GM12878 (cell line): ENCODE results near the gene MYRFL. TPM values are rescaled to one million over a fixed set of nuclear protein-coding genes. Genes with fewer than 3 reads are reported as not detected.

ENCODE experiments used
- ATAC-seq: fragments of 200-7000 bp; cut with Tn5 transposase; 3 replicates; pipeline ENCODE4 v1.9.1; 2020; ENCODE audit warnings: mild to moderate bottlenecking, moderate library complexity
- BruUV-seq: library from RNA; stranded (reverse); fragments of 400-500 nt; replicated peaks from 2 replicates; lab custom pipeline; 2021; lab: Mats Ljungman, UMichigan
- CTCF ChIA-PET: fragments of 300-600 bp; sonication (Branson Sonifier 250); formaldehyde crosslinking; extraction: SDS; loops from one replicate; lab custom pipeline; 2021; ENCODE audit warnings: inconsistent platforms; lab: Yijun Ruan, JAX
- POLR2A ChIA-PET: fragments of 350-600 bp; formaldehyde crosslinking; extraction: SDS; loops from one replicate; lab custom pipeline; 2021; ENCODE audit warnings: inconsistent platforms; lab: Charles Lee
- RAD21 ChIA-PET: fragments of 300-600 bp; sonication (Branson Sonifier 250); formaldehyde crosslinking; loops from one replicate; lab custom pipeline; 2023; ENCODE audit warnings: antibody characterized with exemption; ENCODE audit not compliant: unreplicated experiment; lab: Charles Lee
- SMC1A ChIA-PET: fragments of 300-600 bp; sonication (Branson Sonifier 250); formaldehyde crosslinking; loops from one replicate; lab custom pipeline; 2023; ENCODE audit not compliant: unreplicated experiment, uncharacterized antibody; lab: Charles Lee
- DNase-seq: peaks from one replicate; pipeline ENCODE4 v3.0.0-alpha.2; 2011; ENCODE audit warnings: low read depth, low spot score
- FAIRE-seq: peaks from 3 replicates; lab custom pipeline; 2011; peaks lifted over from hg19 to GRCh38; lab: Jason Lieb, UNC
- H2AFZ ChIP-seq: 2 replicates; pipeline ENCODE4 v1.6.0; 2011; ENCODE audit warnings: low read depth, low read length, control low read depth; ENCODE audit not compliant: control insufficient read depth
- H3K27ac ChIP-seq: 2 replicates; pipeline ENCODE4 v1.5.1; 2011; ENCODE audit warnings: control low read depth; ENCODE audit not compliant: control insufficient read depth, insufficient read depth
- H3K27me3 ChIP-seq, 2 experiments: replicated peaks in 1 of 2; 2 replicates each; pipeline versions ENCODE4 v1.6.0 to v1.6.1; 2011; ENCODE audit warnings: low read length in 1 of 2; ENCODE audit not compliant: control insufficient read depth in 2 of 2, insufficient read depth in 2 of 2
- H3K36me3 ChIP-seq, 2 experiments: 2 replicates each; pipeline ENCODE4 v1.5.1; 2011; ENCODE audit warnings: low read length in 1 of 2; ENCODE audit not compliant: control insufficient read depth in 2 of 2, insufficient read depth in 2 of 2
- H3K4me1 ChIP-seq: 2 replicates; pipeline ENCODE4 v1.6.1; 2011; ENCODE audit warnings: mild to moderate bottlenecking, low read length, moderate library complexity, mixed read lengths; ENCODE audit not compliant: control insufficient read depth, insufficient read depth
- H3K4me2 ChIP-seq: 2 replicates; pipeline ENCODE4 v1.6.0; 2011; ENCODE audit warnings: control low read depth; ENCODE audit not compliant: control insufficient read depth, insufficient read depth
- H3K4me3 ChIP-seq: fragments of 200-600 bp; sonication (generic); 2 replicates; pipeline ENCODE4 v1.5.1; 2016
- H3K79me2 ChIP-seq: 2 replicates; pipeline ENCODE4 v1.6.0; 2011; ENCODE audit warnings: low read length; ENCODE audit not compliant: control insufficient read depth, insufficient read depth
- H3K9ac ChIP-seq: 2 replicates; pipeline ENCODE4 v1.8.0; 2011; ENCODE audit warnings: low read length, control low read depth, mixed read lengths; ENCODE audit not compliant: control insufficient read depth, insufficient read depth
- H3K9me3 ChIP-seq: replicated peaks from 3 replicates; pipeline ENCODE4 v1.5.1; 2011; ENCODE audit warnings: mild to moderate bottlenecking, low read length; ENCODE audit not compliant: control insufficient read depth, insufficient read depth
- H4K20me1 ChIP-seq: 2 replicates; pipeline ENCODE4 v1.6.0; 2011; ENCODE audit not compliant: control insufficient read depth, insufficient read depth
- ASH2L ChIP-seq: fragments of 300-600, 200-600 bp; sonication (generic); IDR thresholded peaks from 2 replicates; pipeline ENCODE4 v1.6.1; 2017; ENCODE audit warnings: low read depth, mild to moderate bottlenecking, borderline replicate concordance
- NBN ChIP-seq: fragments of 450-650 bp; IDR thresholded peaks from 2 replicates; pipeline ENCODE4 v1.6.1; 2016
- RAD21 ChIP-seq: IDR thresholded peaks from 2 replicates; pipeline ENCODE4 v1.6.1; 2011; ENCODE audit warnings: mild to moderate bottlenecking, low read depth, low read length, moderate library complexity; ENCODE audit not compliant: insufficient read depth
- SMC3 ChIP-seq: IDR thresholded peaks from 2 replicates; pipeline ENCODE4 v1.6.1; 2011; ENCODE audit warnings: low read length, improper control_type of control experiment, borderline replicate concordance
- SREBF1 ChIP-seq: IDR thresholded peaks from 2 replicates; pipeline ENCODE4 v1.6.1; 2012; ENCODE audit warnings: mild to moderate bottlenecking, low read length
- ZBTB33 ChIP-seq: fragments of 450-650 bp; IDR thresholded peaks from 2 replicates; pipeline ENCODE4 v1.6.1; 2017; ENCODE audit warnings: mild to moderate bottlenecking
- ZNF622 ChIP-seq: fragments of 450-650 bp; IDR thresholded peaks from 2 replicates; pipeline ENCODE4 v1.6.1; 2017; ENCODE audit warnings: mild to moderate bottlenecking, inconsistent platforms
- WGBS: methylation state at CpG from one replicate; pipeline ENCODE4 v1.1.6; 2016; ENCODE audit warnings: low lambda C conversion rate; ENCODE audit not compliant: insufficient replicate concordance, insufficient coverage; ENCODE audit errors: missing lambda C conversion rate; 5-methylcytosine and 5-hydroxymethylcytosine counted together
- in situ Hi-C: fragments of 300-500 bp; cut with MboI; formaldehyde crosslinking; loops from 9 replicates; pipeline ENCODE4 v1.14.3; 2018; ENCODE audit warnings: mixed read lengths
- intact Hi-C: fragments of 100-400 bp; cut with micrococcal nuclease; formaldehyde crosslinking; loops from one replicate; pipeline ENCODE4 v1.14.2; 2022; ENCODE audit not compliant: unreplicated experiment
- polyA plus RNA-seq, 11 experiments: library from polyadenylated mRNA; depleted of rRNA in 4 of 11; unstranded in 6 of 11; stranded (reverse) in 5 of 11; fragments of >200 nt; fragmentation: Nextera tagmentation in 4 of 11; fragmentation: Illumina TruSeq in 1 of 11; extraction: Ambion mirVana in 4 of 11; extraction: Trizol in 1 of 11; gene quantifications; 1 replicate in 1 of 11; 2 replicates in 10 of 11; pipeline versions ENCODE4 v1.2.1 to v1.2.3, GENCODE V29; 2011 to 2016; ENCODE audit warnings: inconsistent platforms in 2 of 11, missing spikeins in 2 of 11, low read depth in 1 of 11
- total RNA-seq, 4 experiments: library from RNA; depleted of rRNA in 3 of 4; stranded (reverse); fragments of >200 nt in 3 of 4; fragmentation: Illumina TruSeq in 1 of 4; extraction: Trizol in 1 of 4; gene quantifications; 2 replicates each; pipeline versions ENCODE4 v1.2.1 to v1.2.3, GENCODE V29; 2013 to 2021
- TF ChIP-seq, protein P1 (sequence below), 3 experiments: IDR thresholded peaks in 2 of 3; conservative IDR thresholded peaks in 1 of 3; 2 replicates each; pipeline ENCODE4 v1.5.1; 2011; ENCODE audit warnings: low read depth in 3 of 3, low read length in 3 of 3, mild to moderate bottlenecking in 3 of 3, control low read depth in 2 of 3, moderate library complexity in 2 of 3, inconsistent platforms in 1 of 3, mixed read lengths in 1 of 3; ENCODE audit not compliant: control insufficient read depth in 2 of 3, insufficient read depth in 1 of 3; ENCODE audit errors: extremely low read depth in 1 of 3
- TF ChIP-seq, protein P2 (sequence below): IDR thresholded peaks from 2 replicates; pipeline ENCODE4 v1.6.1; 2011; ENCODE audit warnings: mild to moderate bottlenecking, low read depth, low read length, moderate library complexity; ENCODE audit not compliant: insufficient replicate concordance

Gene MYRFL
- total and polyA plus RNA-seq, 10 of the 15 experiments (the other 5 are each of a cell fraction or from before 2014, with no cell fraction given) = 0.24 to 1.8 (median 0.64) TPM

GRCh38 chr12:69985656-69986055 is 160.6 kb downstream of the MYRFL start:
- ATAC-seq = peak; percentile 89
- POLR2A ChIA-PET = no interaction called here
- SMC1A ChIA-PET = no interaction called here
- in situ Hi-C loops (no loop called here), intact Hi-C loops (no loop called here)
- Histone ChIP-seq H4K20me1 (no peaks in the 10 kb centered on the region), H3K9ac (no peak overlapping the region), H3K27ac (no peak overlapping the region), H3K4me3 (no peak overlapping the region), H3K4me1 (no peaks in the 10 kb centered on the region), H3K4me2 (no peak overlapping the region), H3K9me3 (no peaks in the 10 kb centered on the region), H3K79me2 (no peaks in the 10 kb centered on the region), H3K27me3 (no peaks in the 10 kb centered on the region), H2AFZ (no peak overlapping the region), H3K36me3 (no peaks in the 10 kb centered on the region)
- no peak for DNase-seq
- CTCF ChIA-PET = interaction anchor here (0.9 kb wide), 1 partner anchor 592 kb away, joined by 3 read pairs; no protein-coding TSS in a partner anchor
- BruUV-seq = no TSS peak
- no peak for FAIRE-seq
- TF ChIP-seq ZNF622 = no peak
- TF ChIP-seq ASH2L = no peak
- TF ChIP-seq SREBF1 = no peak
- peak; percentile 45 for TF ChIP-seq RAD21
- TF ChIP-seq, protein P1, sequence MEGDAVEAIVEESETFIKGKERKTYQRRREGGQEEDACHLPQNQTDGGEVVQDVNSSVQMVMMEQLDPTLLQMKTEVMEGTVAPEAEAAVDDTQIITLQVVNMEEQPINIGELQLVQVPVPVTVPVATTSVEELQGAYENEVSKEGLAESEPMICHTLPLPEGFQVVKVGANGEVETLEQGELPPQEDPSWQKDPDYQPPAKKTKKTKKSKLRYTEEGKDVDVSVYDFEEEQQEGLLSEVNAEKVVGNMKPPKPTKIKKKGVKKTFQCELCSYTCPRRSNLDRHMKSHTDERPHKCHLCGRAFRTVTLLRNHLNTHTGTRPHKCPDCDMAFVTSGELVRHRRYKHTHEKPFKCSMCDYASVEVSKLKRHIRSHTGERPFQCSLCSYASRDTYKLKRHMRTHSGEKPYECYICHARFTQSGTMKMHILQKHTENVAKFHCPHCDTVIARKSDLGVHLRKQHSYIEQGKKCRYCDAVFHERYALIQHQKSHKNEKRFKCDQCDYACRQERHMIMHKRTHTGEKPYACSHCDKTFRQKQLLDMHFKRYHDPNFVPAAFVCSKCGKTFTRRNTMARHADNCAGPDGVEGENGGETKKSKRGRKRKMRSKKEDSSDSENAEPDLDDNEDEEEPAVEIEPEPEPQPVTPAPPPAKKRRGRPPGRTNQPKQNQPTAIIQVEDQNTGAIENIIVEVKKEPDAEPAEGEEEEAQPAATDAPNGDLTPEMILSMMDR (IDR thresholded peaks at IDR 0.05 in 2 of 3, conservative IDR thresholded peaks at IDR 0.05 in 1 of 3; ENCODE audit: control insufficient read depth in 2 of 3, extremely low read depth in 1 of 3, insufficient read depth in 1 of 3, low read depth in 3 of 3, low read length in 3 of 3) = peak; percentile 22 to 54 (median 49); a peak in 4 of 6 replicates
- TF ChIP-seq NBN = no peak
- TF ChIP-seq SMC3 = peak; percentile 10; the same call in 1 of the 2 replicates
- TF ChIP-seq ZBTB33 = no peak
- TF ChIP-seq, protein P2, sequence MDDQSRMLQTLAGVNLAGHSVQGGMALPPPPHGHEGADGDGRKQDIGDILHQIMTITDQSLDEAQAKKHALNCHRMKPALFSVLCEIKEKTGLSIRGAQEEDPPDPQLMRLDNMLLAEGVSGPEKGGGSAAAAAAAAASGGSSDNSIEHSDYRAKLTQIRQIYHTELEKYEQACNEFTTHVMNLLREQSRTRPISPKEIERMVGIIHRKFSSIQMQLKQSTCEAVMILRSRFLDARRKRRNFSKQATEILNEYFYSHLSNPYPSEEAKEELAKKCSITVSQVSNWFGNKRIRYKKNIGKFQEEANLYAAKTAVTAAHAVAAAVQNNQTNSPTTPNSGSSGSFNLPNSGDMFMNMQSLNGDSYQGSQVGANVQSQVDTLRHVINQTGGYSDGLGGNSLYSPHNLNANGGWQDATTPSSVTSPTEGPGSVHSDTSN = peak; percentile 25
- RAD21 ChIA-PET = no interaction called here
- 46% methylated on average over 4 of the region's 4 CpGs for WGBS
